Liver (tissue), 10 donors: Measurements from ENCODE around the gene UBAP1. TPM values are rescaled to one million over a fixed set of nuclear protein-coding genes. Genes with fewer than 3 reads are reported as not detected.
"Not testable (repeated sequence)": the region's sequence is repeated elsewhere in the genome, so short reads cannot be mapped to it uniquely, and the experiment has no call there.

ENCODE experiments used
- DNase-seq: peaks from one replicate; pipeline ENCODE4 v3.0.0-alpha.2; 2017; ENCODE audit warnings: low spot score
- H3K27ac ChIP-seq, 2 donors: one replicate each; pipeline ENCODE4 v1.7.0; 2013; ENCODE audit warnings: inconsistent platforms in 2 of 2, low read length in 2 of 2, control low read depth in 1 of 2, low read depth in 1 of 2, mild to moderate bottlenecking in 1 of 2
- H3K27me3 ChIP-seq, 4 donors: one replicate each; pipeline versions ENCODE4 v1.6.1 to v1.7.0; 2013; ENCODE audit warnings: low read length in 3 of 4, inconsistent platforms in 1 of 4, mild to moderate bottlenecking in 1 of 4, moderate library complexity in 1 of 4; ENCODE audit not compliant: control insufficient read depth in 4 of 4, insufficient read depth in 4 of 4
- H3K36me3 ChIP-seq, 4 donors: one replicate each; pipeline versions ENCODE4 v1.6.1 to v1.7.0; 2013; ENCODE audit warnings: low read length in 3 of 4, mild to moderate bottlenecking in 3 of 4, low read depth in 1 of 4, moderate library complexity in 1 of 4; ENCODE audit not compliant: control insufficient read depth in 4 of 4, insufficient read depth in 3 of 4
- H3K4me1 ChIP-seq, 4 donors: one replicate each; pipeline versions ENCODE4 v1.6.1 to v1.7.0; 2013; ENCODE audit warnings: low read length in 3 of 4, mild to moderate bottlenecking in 3 of 4, moderate library complexity in 1 of 4; ENCODE audit not compliant: control insufficient read depth in 4 of 4, insufficient read depth in 4 of 4
- H3K4me3 ChIP-seq, 3 donors: one replicate each; pipeline versions ENCODE4 v1.6.1 to v1.7.0; 2013; ENCODE audit warnings: low read length in 3 of 3, control low read depth in 1 of 3, low read depth in 1 of 3, mild to moderate bottlenecking in 1 of 3
- H3K9ac ChIP-seq, 2 donors: one replicate each; pipeline ENCODE4 v1.7.0; 2013; ENCODE audit warnings: low read length in 2 of 2, mild to moderate bottlenecking in 2 of 2, moderate library complexity in 2 of 2, control low read depth in 1 of 2, low read depth in 1 of 2
- H3K9me3 ChIP-seq, 4 donors: one replicate each; pipeline versions ENCODE4 v1.6.1 to v1.7.0; 2013; ENCODE audit warnings: low read length in 3 of 4; ENCODE audit not compliant: control insufficient read depth in 4 of 4
- ATF3 ChIP-seq: IDR thresholded peaks from 2 replicates; pipeline ENCODE4 v1.6.1; 2016; ENCODE audit warnings: antibody characterized with exemption
- EGR1 ChIP-seq, 2 donors: IDR thresholded peaks; 2 replicates each; pipeline ENCODE4 v1.6.1; 2016 to 2018; ENCODE audit warnings: antibody characterized with exemption in 2 of 2, low read depth in 2 of 2
- FOXA1 ChIP-seq: IDR thresholded peaks from 2 replicates; pipeline ENCODE4 v1.6.1; 2016; ENCODE audit warnings: antibody characterized with exemption
- FOXA2 ChIP-seq: IDR thresholded peaks from 2 replicates; pipeline ENCODE4 v1.6.1; 2016; ENCODE audit warnings: antibody characterized with exemption
- GABPA ChIP-seq, 2 donors: IDR thresholded peaks in 1 of 2; conservative IDR thresholded peaks in 1 of 2; 2 replicates each; pipeline ENCODE4 v1.6.1; 2016; ENCODE audit warnings: antibody characterized with exemption in 2 of 2, mild to moderate bottlenecking in 1 of 2, moderate library complexity in 1 of 2
- HNF4A ChIP-seq, 2 donors: conservative IDR thresholded peaks; 2 replicates each; pipeline ENCODE4 v1.6.1; 2016; ENCODE audit warnings: antibody characterized with exemption in 2 of 2, mild to moderate bottlenecking in 2 of 2
- HNF4G ChIP-seq: IDR thresholded peaks from 2 replicates; pipeline ENCODE4 v1.6.1; 2016; ENCODE audit warnings: antibody characterized with exemption
- JUND ChIP-seq, 2 donors: IDR thresholded peaks; 2 replicates each; pipeline ENCODE4 v1.6.1; 2016; ENCODE audit warnings: antibody characterized with exemption in 2 of 2
- NR2F2 ChIP-seq: IDR thresholded peaks from 2 replicates; pipeline ENCODE4 v1.6.1; 2016; ENCODE audit warnings: antibody characterized with exemption
- RAD21 ChIP-seq, 2 donors: IDR thresholded peaks; 2 replicates each; pipeline ENCODE4 v1.6.1; 2016; ENCODE audit warnings: antibody characterized with exemption in 2 of 2, mild to moderate bottlenecking in 2 of 2
- RXRA ChIP-seq, 2 donors: IDR thresholded peaks; 2 replicates each; pipeline ENCODE4 v1.6.1; 2017 to 2018; ENCODE audit warnings: antibody characterized with exemption in 2 of 2, mild to moderate bottlenecking in 1 of 2
- SP1 ChIP-seq: IDR thresholded peaks from 2 replicates; pipeline ENCODE4 v1.6.1; 2018; ENCODE audit warnings: antibody characterized with exemption, mild to moderate bottlenecking
- TAF1 ChIP-seq: conservative IDR thresholded peaks from 2 replicates; pipeline ENCODE4 v1.6.1; 2016; ENCODE audit warnings: antibody characterized with exemption, mild to moderate bottlenecking
- YY1 ChIP-seq: IDR thresholded peaks from 2 replicates; pipeline ENCODE4 v1.6.1; 2016; ENCODE audit warnings: antibody characterized with exemption, mild to moderate bottlenecking
- WGBS: extraction: QIAGEN DNeasy Blood & Tissue Kit; methylation state at CpG from one replicate; pipeline ENCODE4 v1.1.7; 2013; 5-methylcytosine and 5-hydroxymethylcytosine counted together
- polyA plus RNA-seq, 2 donors: library from polyadenylated mRNA; stranded (reverse) in 1 of 2; unstranded in 1 of 2; fragments of 200-250 nt in 1 of 2; fragments of >200 nt in 1 of 2; fragmentation: Nextera tagmentation in 1 of 2; extraction: Ambion mirVana in 1 of 2; gene quantifications; one replicate each; pipeline versions ENCODE4 v1.2.1 to v1.2.3, GENCODE V29; 2013 to 2015
- small RNA-seq: library from RNA; depleted of rRNA; stranded (forward); fragments of <200 nt; gene quantifications from one replicate; pipeline ENCODE3, GENCODE V24; 2014
- total RNA-seq, 2 donors: library from RNA; depleted of rRNA; stranded (reverse); fragments of >200 nt; gene quantifications; one replicate each; pipeline ENCODE4 v1.2.3, GENCODE V29; 2014
- TF ChIP-seq, protein P1 (sequence below): IDR thresholded peaks from 2 replicates; pipeline ENCODE4 v1.6.1; 2016; ENCODE audit warnings: antibody characterized with exemption
- TF ChIP-seq, protein P2 (sequence below): IDR thresholded peaks from 2 replicates; pipeline ENCODE4 v1.6.1; 2016; ENCODE audit warnings: antibody characterized with exemption, mild to moderate bottlenecking
- TF ChIP-seq, protein P3 (sequence below): IDR thresholded peaks from 2 replicates; pipeline ENCODE4 v1.6.1; 2016; ENCODE audit warnings: antibody characterized with exemption
- TF ChIP-seq, protein P4 (sequence below): fragments of 150-350 bp; IDR thresholded peaks from 2 replicates; pipeline ENCODE4 v1.5.1; 2017; ENCODE audit warnings: improper control_type of control experiment, low read depth, low read length; ENCODE audit not compliant: missing input control
- donor health status: healthy.
- donor health status: healthy.
- donor health status: healthy.
- donor health status: healthy.
- donor health status: healthy.

Gene UBAP1
- total and polyA plus RNA-seq, 4 donors, result 21.2 to 31.6 (median 23.7) TPM

GRCh38 chr9:34292552-34292951 is 113.7 kb downstream of the UBAP1 start:
- Histone ChIP-seq H3K9me3 (no peaks in the 10 kb centered on the region), H3K27ac (no peak overlapping the region), H3K27me3 (no peaks in the 10 kb centered on the region), H3K9ac (no peak overlapping the region), H3K4me3 (no peak overlapping the region), H3K36me3 (no peaks in the 10 kb centered on the region), H3K4me1 (no peaks in the 10 kb centered on the region)
- no peak for DNase-seq
- 72% methylated on average over 2 of the region's 2 CpGs for WGBS
- TF ChIP-seq YY1, result no peak
- TF ChIP-seq, protein P1, sequence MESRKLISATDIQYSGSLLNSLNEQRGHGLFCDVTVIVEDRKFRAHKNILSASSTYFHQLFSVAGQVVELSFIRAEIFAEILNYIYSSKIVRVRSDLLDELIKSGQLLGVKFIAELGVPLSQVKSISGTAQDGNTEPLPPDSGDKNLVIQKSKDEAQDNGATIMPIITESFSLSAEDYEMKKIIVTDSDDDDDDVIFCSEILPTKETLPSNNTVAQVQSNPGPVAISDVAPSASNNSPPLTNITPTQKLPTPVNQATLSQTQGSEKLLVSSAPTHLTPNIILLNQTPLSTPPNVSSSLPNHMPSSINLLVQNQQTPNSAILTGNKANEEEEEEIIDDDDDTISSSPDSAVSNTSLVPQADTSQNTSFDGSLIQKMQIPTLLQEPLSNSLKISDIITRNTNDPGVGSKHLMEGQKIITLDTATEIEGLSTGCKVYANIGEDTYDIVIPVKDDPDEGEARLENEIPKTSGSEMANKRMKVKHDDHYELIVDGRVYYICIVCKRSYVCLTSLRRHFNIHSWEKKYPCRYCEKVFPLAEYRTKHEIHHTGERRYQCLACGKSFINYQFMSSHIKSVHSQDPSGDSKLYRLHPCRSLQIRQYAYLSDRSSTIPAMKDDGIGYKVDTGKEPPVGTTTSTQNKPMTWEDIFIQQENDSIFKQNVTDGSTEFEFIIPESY, result no peak
- no peak for TF ChIP-seq FOXA2
- TF ChIP-seq, protein P2, sequence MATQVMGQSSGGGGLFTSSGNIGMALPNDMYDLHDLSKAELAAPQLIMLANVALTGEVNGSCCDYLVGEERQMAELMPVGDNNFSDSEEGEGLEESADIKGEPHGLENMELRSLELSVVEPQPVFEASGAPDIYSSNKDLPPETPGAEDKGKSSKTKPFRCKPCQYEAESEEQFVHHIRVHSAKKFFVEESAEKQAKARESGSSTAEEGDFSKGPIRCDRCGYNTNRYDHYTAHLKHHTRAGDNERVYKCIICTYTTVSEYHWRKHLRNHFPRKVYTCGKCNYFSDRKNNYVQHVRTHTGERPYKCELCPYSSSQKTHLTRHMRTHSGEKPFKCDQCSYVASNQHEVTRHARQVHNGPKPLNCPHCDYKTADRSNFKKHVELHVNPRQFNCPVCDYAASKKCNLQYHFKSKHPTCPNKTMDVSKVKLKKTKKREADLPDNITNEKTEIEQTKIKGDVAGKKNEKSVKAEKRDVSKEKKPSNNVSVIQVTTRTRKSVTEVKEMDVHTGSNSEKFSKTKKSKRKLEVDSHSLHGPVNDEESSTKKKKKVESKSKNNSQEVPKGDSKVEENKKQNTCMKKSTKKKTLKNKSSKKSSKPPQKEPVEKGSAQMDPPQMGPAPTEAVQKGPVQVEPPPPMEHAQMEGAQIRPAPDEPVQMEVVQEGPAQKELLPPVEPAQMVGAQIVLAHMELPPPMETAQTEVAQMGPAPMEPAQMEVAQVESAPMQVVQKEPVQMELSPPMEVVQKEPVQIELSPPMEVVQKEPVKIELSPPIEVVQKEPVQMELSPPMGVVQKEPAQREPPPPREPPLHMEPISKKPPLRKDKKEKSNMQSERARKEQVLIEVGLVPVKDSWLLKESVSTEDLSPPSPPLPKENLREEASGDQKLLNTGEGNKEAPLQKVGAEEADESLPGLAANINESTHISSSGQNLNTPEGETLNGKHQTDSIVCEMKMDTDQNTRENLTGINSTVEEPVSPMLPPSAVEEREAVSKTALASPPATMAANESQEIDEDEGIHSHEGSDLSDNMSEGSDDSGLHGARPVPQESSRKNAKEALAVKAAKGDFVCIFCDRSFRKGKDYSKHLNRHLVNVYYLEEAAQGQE, result no peak
- TF ChIP-seq HNF4A (conservative IDR thresholded peaks at IDR 0.05), result no peak
- TF ChIP-seq TAF1, result no peak
- TF ChIP-seq, protein P3, sequence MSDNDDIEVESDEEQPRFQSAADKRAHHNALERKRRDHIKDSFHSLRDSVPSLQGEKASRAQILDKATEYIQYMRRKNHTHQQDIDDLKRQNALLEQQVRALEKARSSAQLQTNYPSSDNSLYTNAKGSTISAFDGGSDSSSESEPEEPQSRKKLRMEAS, result no peak
- no peak for TF ChIP-seq EGR1 (IDR thresholded peaks at IDR 0.05; ENCODE audit: low read depth in 2 of 2)
- TF ChIP-seq ATF3, result no peak
- no peak for TF ChIP-seq NR2F2
- TF ChIP-seq FOXA1, result no peak
- no peak for TF ChIP-seq RXRA (IDR thresholded peaks at IDR 0.05)
- no peak for TF ChIP-seq GABPA (IDR thresholded peaks at IDR 0.05 in 1 of 2, conservative IDR thresholded peaks at IDR 0.05 in 1 of 2)
- TF ChIP-seq HNF4G, result no peak
- TF ChIP-seq JUND (IDR thresholded peaks at IDR 0.05), result no peak
- TF ChIP-seq SP1, result no peak
- TF ChIP-seq RAD21 (IDR thresholded peaks at IDR 0.05), result no peak
- TF ChIP-seq, protein P4, sequence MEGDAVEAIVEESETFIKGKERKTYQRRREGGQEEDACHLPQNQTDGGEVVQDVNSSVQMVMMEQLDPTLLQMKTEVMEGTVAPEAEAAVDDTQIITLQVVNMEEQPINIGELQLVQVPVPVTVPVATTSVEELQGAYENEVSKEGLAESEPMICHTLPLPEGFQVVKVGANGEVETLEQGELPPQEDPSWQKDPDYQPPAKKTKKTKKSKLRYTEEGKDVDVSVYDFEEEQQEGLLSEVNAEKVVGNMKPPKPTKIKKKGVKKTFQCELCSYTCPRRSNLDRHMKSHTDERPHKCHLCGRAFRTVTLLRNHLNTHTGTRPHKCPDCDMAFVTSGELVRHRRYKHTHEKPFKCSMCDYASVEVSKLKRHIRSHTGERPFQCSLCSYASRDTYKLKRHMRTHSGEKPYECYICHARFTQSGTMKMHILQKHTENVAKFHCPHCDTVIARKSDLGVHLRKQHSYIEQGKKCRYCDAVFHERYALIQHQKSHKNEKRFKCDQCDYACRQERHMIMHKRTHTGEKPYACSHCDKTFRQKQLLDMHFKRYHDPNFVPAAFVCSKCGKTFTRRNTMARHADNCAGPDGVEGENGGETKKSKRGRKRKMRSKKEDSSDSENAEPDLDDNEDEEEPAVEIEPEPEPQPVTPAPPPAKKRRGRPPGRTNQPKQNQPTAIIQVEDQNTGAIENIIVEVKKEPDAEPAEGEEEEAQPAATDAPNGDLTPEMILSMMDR, result no peak

GRCh38 chr9:34301064-34301463 is 122.2 kb downstream of the UBAP1 start:
- not testable (repeated sequence) for DNase-seq, H3K27me3 ChIP-seq, H3K4me3 ChIP-seq, H3K36me3 ChIP-seq, H3K9ac ChIP-seq, H3K9me3 ChIP-seq, H3K4me1 ChIP-seq, H3K27ac ChIP-seq
- WGBS, result 70% methylated on average over 7 of the region's 7 CpGs

Small RNA genes within 50 kb of the gene (small RNA-seq; reads per million reads assigned to genes)
- not detected for gene AL353662.3
- gene RNA5SP282, result not detected
- not detected for gene RNU2-50P

Other genes with a start within 250 kb of the UBAP1 start
- gene UBAP2, start 130.2 kb upstream of the UBAP1 start, total RNA-seq, result 10 to 100 TPM; 11.1 to 12.6 TPM
- gene UBAP2, start 130.2 kb upstream of the UBAP1 start, polyA plus RNA-seq, result 1 to 10 TPM; 5.4 TPM
- 100 to 1,000 TPM in 1 of 2 donors, 10 to 100 TPM in 1; 19.1 to 120 TPM for gene DCAF12, start 52.3 kb upstream of the UBAP1 start, total RNA-seq
- gene DCAF12, start 52.3 kb upstream of the UBAP1 start, polyA plus RNA-seq, result 10 to 100 TPM in 1 of 2 donors, 1 to 10 TPM in 1; 8.4 to 12.9 TPM
- gene KIF24, start 150.2 kb downstream of the UBAP1 start, total RNA-seq, result 1 to 10 TPM in 1 of 2 donors, under 1 TPM in 1; 0.17 to 4.1 TPM
- under 1 TPM; 0.13 to 0.24 TPM for gene KIF24, start 150.2 kb downstream of the UBAP1 start, polyA plus RNA-seq
- gene NUDT2, start 150.5 kb downstream of the UBAP1 start, total RNA-seq, result 10 to 100 TPM in 1 of 2 donors, 1 to 10 TPM in 1; 9.2 to 10.6 TPM
- 10 to 100 TPM; 20.7 to 23.5 TPM for gene NUDT2, start 150.5 kb downstream of the UBAP1 start, polyA plus RNA-seq
- 10 to 100 TPM; 19.0 to 26.6 TPM for gene MYORG, start 197.9 kb downstream of the UBAP1 start, total RNA-seq
- gene MYORG, start 197.9 kb downstream of the UBAP1 start, polyA plus RNA-seq, result 10 to 100 TPM; 11.4 to 19.5 TPM